ENCODE measurements around the gene JAZF1. TPM values are rescaled to one million over a fixed set of nuclear protein-coding genes. Genes with fewer than 3 reads are reported as not detected.
A peak's percentile ranks its signal among the peaks of the same experiment; 100 is the strongest.

Gene JAZF1
- polyA plus RNA-seq, 4 donors: 0.67 to 4.6 (median 3.5) TPM

GRCh38 chr7:27906385-27907091 lies 274.1 kb downstream of the JAZF1 start:
- Histone ChIP-seq H3K27ac (ENCODE audit: low read depth in 1 of 3, low read length in 2 of 3) (no peak overlapping the region), H3K36me3 (ENCODE audit: control insufficient read depth in 3 of 3, insufficient read depth in 2 of 3, low read depth in 1 of 3, low read length in 3 of 3) (no peaks in the 10 kb centered on the region), H3K4me1 (ENCODE audit: control insufficient read depth in 3 of 3, insufficient read depth in 2 of 3, low read depth in 1 of 3, low read length in 2 of 3) (peaks cover 0 to 2% (median under 1%) of the 10 kb centered on the region in 3 donors), H3K27me3 (ENCODE audit: control insufficient read depth in 3 of 3, insufficient read depth in 3 of 3, low read length in 3 of 3) (no peaks in the 10 kb centered on the region), H3K9me3 (ENCODE audit: control insufficient read depth in 2 of 2, insufficient read depth in 1 of 2, low read depth in 1 of 2, low read length in 1 of 2) (no peaks in the 10 kb centered on the region), H3K4me3 (ENCODE audit: low read depth in 1 of 3, low read length in 3 of 3) (no peak overlapping the region)
- 82 to 87% (median 83%) methylated on average over 4 of the region's 4 CpGs for WGBS, 3 donors
- no peak for DNase-seq
- FAIRE-seq: no peak

- no peaks in the 10 kb centered on the region for H3K27me3 ChIP-seq (ENCODE audit: control insufficient read depth in 3 of 3, insufficient read depth in 3 of 3, low read length in 3 of 3)
- no peak overlapping the region for H3K27ac ChIP-seq (ENCODE audit: low read depth in 1 of 3, low read length in 2 of 3)
- no peak overlapping the region for H3K4me3 ChIP-seq (ENCODE audit: low read depth in 1 of 3, low read length in 3 of 3)
- no peaks in the 10 kb centered on the region for H3K9me3 ChIP-seq (ENCODE audit: control insufficient read depth in 2 of 2, insufficient read depth in 1 of 2, low read depth in 1 of 2, low read length in 1 of 2)
- DNase-seq (no peak), FAIRE-seq (no peak)
- peaks cover 0 to 5% (median 4%) of the 10 kb centered on the region in 3 donors for H3K4me1 ChIP-seq (ENCODE audit: control insufficient read depth in 3 of 3, insufficient read depth in 2 of 3, low read depth in 1 of 3, low read length in 2 of 3)
- WGBS, 3 donors: 74 to 86% (median 80%) methylated on average over 4 of the region's 4 CpGs
- H3K36me3 ChIP-seq (ENCODE audit: control insufficient read depth in 3 of 3, insufficient read depth in 2 of 3, low read depth in 1 of 3, low read length in 3 of 3): no peaks in the 10 kb centered on the region
Measured at GRCh38 chr7:27905951-27906350, 274.6 kb downstream of the JAZF1 start.

- Histone ChIP-seq H3K4me3 (ENCODE audit: low read depth in 1 of 3, low read length in 3 of 3) (no peak overlapping the region), H3K27ac (ENCODE audit: low read depth in 1 of 3, low read length in 2 of 3) (peak overlapping the region; percentile 45 to 88 (median 55))
Measured at GRCh38 chr7:27901028-27901760, 279.4 kb downstream of the JAZF1 start.

GRCh38 chr7:27900006-27900405 lies 280.6 kb downstream of the JAZF1 start:
- Histone ChIP-seq H3K4me3 (ENCODE audit: low read depth in 1 of 3, low read length in 3 of 3) (no peak overlapping the region), H3K36me3 (ENCODE audit: control insufficient read depth in 3 of 3, insufficient read depth in 2 of 3, low read depth in 1 of 3, low read length in 3 of 3) (no peaks in the 10 kb centered on the region), H3K27ac (ENCODE audit: low read depth in 1 of 3, low read length in 2 of 3) (no peak overlapping the region), H3K9me3 (ENCODE audit: control insufficient read depth in 2 of 2, insufficient read depth in 1 of 2, low read depth in 1 of 2, low read length in 1 of 2) (no peaks in the 10 kb centered on the region), H3K27me3 (ENCODE audit: control insufficient read depth in 3 of 3, insufficient read depth in 3 of 3, low read length in 3 of 3) (no peaks in the 10 kb centered on the region), H3K4me1 (ENCODE audit: control insufficient read depth in 3 of 3, insufficient read depth in 2 of 3, low read depth in 1 of 3, low read length in 2 of 3) (peaks cover 6 to 11% (median 8%) of the 10 kb centered on the region in 3 donors)
- DNase-seq: no peak
- WGBS, 3 donors: 93 to 97% (median 93%) methylated on average over 6 of the region's 6 CpGs
- FAIRE-seq: no peak

More at GRCh38 chr7:27901028-27901760, 279.4 kb downstream of the JAZF1 start:
- DNase-seq (peak; percentile 43 to 53), FAIRE-seq (no peak)
- Histone ChIP-seq H3K4me1 (ENCODE audit: control insufficient read depth in 3 of 3, insufficient read depth in 2 of 3, low read depth in 1 of 3, low read length in 2 of 3) (peaks cover 6 to 11% (median 8%) of the 10 kb centered on the region in 3 donors), H3K27me3 (ENCODE audit: control insufficient read depth in 3 of 3, insufficient read depth in 3 of 3, low read length in 3 of 3) (no peaks in the 10 kb centered on the region), H3K9me3 (ENCODE audit: control insufficient read depth in 2 of 2, insufficient read depth in 1 of 2, low read depth in 1 of 2, low read length in 1 of 2) (no peaks in the 10 kb centered on the region), H3K36me3 (ENCODE audit: control insufficient read depth in 3 of 3, insufficient read depth in 2 of 3, low read depth in 1 of 3, low read length in 3 of 3) (no peaks in the 10 kb centered on the region)
- WGBS, 3 donors: 27 to 37% (median 36%) methylated on average over 5 of the region's 5 CpGs

- DNase-seq (no peak), FAIRE-seq (no peak)
- H3K4me1 ChIP-seq (ENCODE audit: control insufficient read depth in 3 of 3, insufficient read depth in 2 of 3, low read depth in 1 of 3, low read length in 2 of 3): peaks cover 6 to 11% (median 8%) of the 10 kb centered on the region in 3 donors
- H3K27ac ChIP-seq (ENCODE audit: low read depth in 1 of 3, low read length in 2 of 3): no peak overlapping the region
- WGBS, 3 donors: 90 to 94% (median 91%) methylated on average over 2 of the region's 2 CpGs
- H3K9me3 ChIP-seq (ENCODE audit: control insufficient read depth in 2 of 2, insufficient read depth in 1 of 2, low read depth in 1 of 2, low read length in 1 of 2): no peaks in the 10 kb centered on the region
- H3K27me3 ChIP-seq (ENCODE audit: control insufficient read depth in 3 of 3, insufficient read depth in 3 of 3, low read length in 3 of 3): no peaks in the 10 kb centered on the region
- no peaks in the 10 kb centered on the region for H3K36me3 ChIP-seq (ENCODE audit: control insufficient read depth in 3 of 3, insufficient read depth in 2 of 3, low read depth in 1 of 3, low read length in 3 of 3)
- no peak overlapping the region for H3K4me3 ChIP-seq (ENCODE audit: low read depth in 1 of 3, low read length in 3 of 3)
Measured at GRCh38 chr7:27899601-27900000, 281.0 kb downstream of the JAZF1 start.

- WGBS, 3 donors: 30 to 72% (median 49%) methylated on average over 10 of the region's 10 CpGs
- peak; percentile 64 to 86 for DNase-seq
- peaks cover 6 to 11% (median 8%) of the 10 kb centered on the region in 3 donors for H3K4me1 ChIP-seq (ENCODE audit: control insufficient read depth in 3 of 3, insufficient read depth in 2 of 3, low read depth in 1 of 3, low read length in 2 of 3)
- FAIRE-seq: no peak
- H3K27me3 ChIP-seq (ENCODE audit: control insufficient read depth in 3 of 3, insufficient read depth in 3 of 3, low read length in 3 of 3): no peaks in the 10 kb centered on the region
- no peak overlapping the region for H3K4me3 ChIP-seq (ENCODE audit: low read depth in 1 of 3, low read length in 3 of 3)
- no peak overlapping the region for H3K27ac ChIP-seq (ENCODE audit: low read depth in 1 of 3, low read length in 2 of 3)
- no peaks in the 10 kb centered on the region for H3K36me3 ChIP-seq (ENCODE audit: control insufficient read depth in 3 of 3, insufficient read depth in 2 of 3, low read depth in 1 of 3, low read length in 3 of 3)
- H3K9me3 ChIP-seq (ENCODE audit: control insufficient read depth in 2 of 2, insufficient read depth in 1 of 2, low read depth in 1 of 2, low read length in 1 of 2): no peaks in the 10 kb centered on the region
Measured at GRCh38 chr7:27897441-27897847, 283.2 kb downstream of the JAZF1 start.

- no peaks in the 10 kb centered on the region for H3K9me3 ChIP-seq (ENCODE audit: control insufficient read depth in 2 of 2, insufficient read depth in 1 of 2, low read depth in 1 of 2, low read length in 1 of 2)
- no peak overlapping the region for H3K4me3 ChIP-seq (ENCODE audit: low read depth in 1 of 3, low read length in 3 of 3)
- H3K27me3 ChIP-seq (ENCODE audit: control insufficient read depth in 3 of 3, insufficient read depth in 3 of 3, low read length in 3 of 3): no peaks in the 10 kb centered on the region
- no peaks in the 10 kb centered on the region for H3K36me3 ChIP-seq (ENCODE audit: control insufficient read depth in 3 of 3, insufficient read depth in 2 of 3, low read depth in 1 of 3, low read length in 3 of 3)
- H3K27ac ChIP-seq (ENCODE audit: low read depth in 1 of 3, low read length in 2 of 3): no peak overlapping the region
- H3K4me1 ChIP-seq (ENCODE audit: control insufficient read depth in 3 of 3, insufficient read depth in 2 of 3, low read depth in 1 of 3, low read length in 2 of 3): peaks cover 6 to 11% (median 8%) of the 10 kb centered on the region in 3 donors
- no peak for FAIRE-seq
- DNase-seq: peak in 1 of 2 donors; percentile 10
- 25 to 52% (median 43%) methylated on average over 6 of the region's 6 CpGs for WGBS, 3 donors
Measured at GRCh38 chr7:27897001-27897400, 283.6 kb downstream of the JAZF1 start.

GRCh38 chr7:27895551-27895950 lies 285.0 kb downstream of the JAZF1 start:
- H3K4me3 ChIP-seq (ENCODE audit: low read depth in 1 of 3, low read length in 3 of 3): no peak overlapping the region
- no peaks in the 10 kb centered on the region for H3K9me3 ChIP-seq (ENCODE audit: control insufficient read depth in 2 of 2, insufficient read depth in 1 of 2, low read depth in 1 of 2, low read length in 1 of 2)
- no peaks in the 10 kb centered on the region for H3K27me3 ChIP-seq (ENCODE audit: control insufficient read depth in 3 of 3, insufficient read depth in 3 of 3, low read length in 3 of 3)
- H3K27ac ChIP-seq (ENCODE audit: low read depth in 1 of 3, low read length in 2 of 3): no peak overlapping the region
- no peak for FAIRE-seq
- no peaks in the 10 kb centered on the region for H3K36me3 ChIP-seq (ENCODE audit: control insufficient read depth in 3 of 3, insufficient read depth in 2 of 3, low read depth in 1 of 3, low read length in 3 of 3)
- peaks cover 4 to 6% (median 5%) of the 10 kb centered on the region in 3 donors for H3K4me1 ChIP-seq (ENCODE audit: control insufficient read depth in 3 of 3, insufficient read depth in 2 of 3, low read depth in 1 of 3, low read length in 2 of 3)
- DNase-seq: no peak
